Amniotic stem cell (primary cell): ENCODE results near the gene TCERG1.

Experiments used
- DNase-seq: peaks from one replicate; lab custom pipeline; 2025; lab: John Stamatoyannopoulos, UW

Gene TCERG1

GRCh38 chr5:146457431-146457830, 10.3 kb downstream of the TCERG1 start:
- DNase-seq = no peak

- DNase-seq = no peak
Measured at GRCh38 chr5:146458894-146459293, 11.8 kb downstream of the TCERG1 start.

- no peak for DNase-seq
Measured at GRCh38 chr5:146461319-146461718, 14.2 kb downstream of the TCERG1 start.

GRCh38 chr5:146463446-146463845, 16.3 kb downstream of the TCERG1 start:
- DNase-seq = no peak

GRCh38 chr5:146466521-146467349, 19.6 kb downstream of the TCERG1 start:
- DNase-seq = no peak

DNA sequence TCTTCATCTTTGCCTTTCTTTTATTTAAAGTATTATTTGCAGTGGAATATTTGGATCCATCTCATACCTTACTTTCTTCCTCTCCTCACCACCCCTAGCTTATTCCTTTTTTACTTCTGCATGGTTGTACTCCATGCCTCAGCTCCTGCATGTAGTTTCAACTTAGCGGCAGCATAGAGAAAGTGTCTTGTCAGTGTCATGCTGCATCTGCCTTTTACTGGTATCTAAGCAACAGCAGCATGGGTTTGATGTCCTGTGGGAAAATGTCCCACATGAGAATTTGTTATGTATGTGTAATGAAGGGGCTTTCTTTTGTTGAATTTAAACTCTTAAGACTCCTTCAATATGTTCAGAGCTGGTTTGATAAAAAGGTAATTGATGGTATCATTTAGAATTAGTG, 20.6 kb downstream of the TCERG1 start:
- DNase-seq = no peak

GRCh38 chr5:146474065-146474464, 26.9 kb downstream of the TCERG1 start:
- no peak for DNase-seq

DNA sequence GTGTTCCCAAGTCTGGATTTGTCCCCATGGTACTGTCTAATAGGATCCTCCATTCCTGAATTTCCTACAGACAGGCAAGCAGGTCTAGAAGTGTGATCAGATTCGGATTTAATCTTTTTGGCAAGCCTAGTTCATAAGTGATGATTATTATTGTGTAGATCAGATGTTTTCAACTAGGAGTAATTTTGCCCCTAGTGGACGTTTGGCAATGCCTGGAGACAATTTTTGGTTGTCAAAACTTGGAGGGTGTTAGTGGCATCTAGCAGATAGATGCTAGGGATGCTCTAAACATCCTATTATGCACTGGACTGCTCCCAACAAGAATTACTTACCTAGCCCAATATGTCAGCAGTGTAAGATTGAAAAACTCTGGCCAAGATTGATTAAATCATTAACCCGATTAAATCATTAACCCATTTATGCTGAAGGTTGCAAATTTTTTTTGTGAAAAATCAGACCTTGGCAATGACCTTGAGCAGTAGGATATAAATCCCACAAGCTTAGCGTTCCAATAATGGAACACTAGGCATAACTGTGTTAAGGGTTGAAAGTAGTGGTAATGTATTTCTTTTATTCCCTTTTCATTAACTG, 28.2 kb downstream of the TCERG1 start:
- DNase-seq = no peak

DNA sequence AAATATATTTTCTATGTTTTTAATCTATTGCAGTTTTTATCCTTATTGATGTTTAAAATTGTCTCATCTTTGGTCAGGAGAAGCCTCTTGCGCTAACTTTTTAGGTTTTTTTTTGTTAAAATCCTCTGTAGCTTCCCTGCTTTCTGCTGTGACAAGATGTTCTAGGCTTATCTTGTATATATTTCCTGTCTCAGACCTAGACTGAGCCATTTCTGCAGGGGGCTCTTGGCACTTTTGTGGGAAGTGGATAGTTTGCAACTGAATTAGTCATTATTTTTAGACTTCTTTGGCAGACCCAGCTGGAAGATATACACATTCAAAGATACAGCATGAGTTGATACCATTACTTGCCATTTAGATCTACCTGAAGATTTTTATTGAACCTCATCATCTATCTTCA, 28.8 kb downstream of the TCERG1 start:
- DNase-seq = no peak

- no peak for DNase-seq
Measured at GRCh38 chr5:146482775-146483174, 35.6 kb downstream of the TCERG1 start.

GRCh38 chr5:146484714-146485391, 37.7 kb downstream of the TCERG1 start:
- no peak for DNase-seq

DNA sequence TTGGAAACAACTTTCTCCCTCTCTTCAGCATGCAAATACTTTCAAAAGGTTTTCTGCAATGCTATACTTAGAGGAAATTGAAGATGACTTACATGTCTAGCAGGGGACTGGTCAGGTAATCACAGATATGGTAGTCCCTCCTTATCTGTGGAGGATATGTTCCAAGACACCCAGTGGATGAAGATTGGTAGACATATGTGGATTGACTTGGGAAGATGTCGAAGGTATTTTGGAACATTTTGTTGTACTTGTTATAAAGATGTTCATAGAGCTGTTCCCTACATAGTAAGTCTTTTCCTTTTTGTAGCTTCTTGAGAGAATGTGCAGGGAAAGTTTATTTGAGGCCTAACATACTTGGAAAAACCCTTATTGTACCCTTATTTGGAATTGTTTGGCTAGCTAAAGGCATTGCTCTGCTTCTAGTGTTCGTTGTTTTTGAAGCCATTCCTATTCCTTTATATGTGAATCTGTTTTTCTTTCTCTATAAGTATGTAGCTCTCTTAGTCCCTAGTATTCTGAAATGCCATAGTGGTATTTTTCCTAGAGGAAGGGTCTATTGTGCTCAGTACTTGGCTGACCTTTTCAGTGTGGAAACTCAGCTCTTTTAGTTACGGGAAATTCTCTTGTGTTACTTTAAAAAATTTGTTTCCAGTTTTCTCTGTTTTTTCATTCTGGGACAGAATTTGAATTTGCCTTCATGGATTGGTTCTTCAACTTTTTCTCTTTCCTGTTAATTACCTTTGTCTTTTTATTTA, 43.1 kb downstream of the TCERG1 start:
- DNase-seq = no peak

GRCh38 chr5:146494656-146495055, 47.5 kb downstream of the TCERG1 start:
- no peak for DNase-seq

GRCh38 chr5:146499680-146500079, 52.5 kb downstream of the TCERG1 start:
- no peak for DNase-seq

DNA sequence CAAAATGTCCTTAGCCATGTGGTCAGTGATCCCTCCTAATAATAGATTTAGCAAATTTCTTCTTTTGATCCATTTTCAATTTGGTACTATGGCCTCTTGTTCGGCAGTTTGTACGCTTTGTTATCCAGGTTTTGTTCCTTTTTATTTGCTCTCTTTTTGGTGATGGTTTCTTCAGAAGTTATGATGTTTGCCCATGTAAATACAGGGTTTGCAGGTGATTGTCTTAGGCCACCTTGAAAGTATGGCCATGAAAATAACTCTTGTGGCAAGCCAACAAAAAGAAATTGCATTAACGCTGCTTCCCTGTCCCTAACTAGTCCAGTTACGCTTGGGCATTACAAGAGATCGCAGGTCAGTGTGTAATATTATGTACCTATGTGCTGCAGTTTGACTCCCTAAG, 60.3 kb downstream of the TCERG1 start:
- no peak for DNase-seq

GRCh38 chr5:146510559-146511125, 63.5 kb downstream of the TCERG1 start:
- no peak for DNase-seq

DNA sequence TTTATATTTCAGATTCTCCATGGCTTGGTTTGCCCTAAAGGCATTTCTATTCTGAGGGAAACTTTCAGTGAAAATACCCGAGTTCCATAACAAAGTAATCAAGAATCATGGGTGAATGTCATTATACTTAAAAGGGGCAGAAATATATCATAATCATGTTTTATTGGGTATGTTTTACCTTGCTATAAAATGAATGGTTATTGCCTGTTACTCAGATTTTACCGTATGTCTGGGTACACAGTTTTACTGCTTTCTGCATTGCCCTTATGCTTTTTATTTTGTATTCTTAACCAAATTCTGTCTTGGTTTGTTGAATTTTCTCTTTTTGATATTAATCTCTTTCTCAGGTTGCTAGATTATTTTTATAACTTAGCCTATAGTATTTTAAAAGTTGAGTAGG, 66.3 kb downstream of the TCERG1 start:
- no peak for DNase-seq

DNA sequence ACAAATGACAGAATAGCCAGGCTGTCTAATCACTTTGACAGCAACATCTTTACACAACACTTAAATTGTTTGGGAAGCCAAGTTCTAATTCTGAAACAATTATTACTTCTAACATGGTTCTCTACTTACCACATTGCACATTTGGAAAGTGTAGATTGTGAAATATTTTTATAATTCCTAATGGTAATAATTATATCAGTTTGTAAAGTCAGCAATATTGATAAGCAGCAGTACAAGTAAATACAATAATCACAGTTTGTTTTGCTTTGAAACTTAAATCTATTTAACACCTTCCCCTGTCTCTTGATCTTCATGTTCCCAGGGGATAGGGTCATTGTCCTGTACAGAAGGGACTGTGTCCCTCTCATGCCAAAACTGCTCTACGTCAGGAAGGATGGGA, 67.4 kb downstream of the TCERG1 start:
- DNase-seq = no peak

DNA sequence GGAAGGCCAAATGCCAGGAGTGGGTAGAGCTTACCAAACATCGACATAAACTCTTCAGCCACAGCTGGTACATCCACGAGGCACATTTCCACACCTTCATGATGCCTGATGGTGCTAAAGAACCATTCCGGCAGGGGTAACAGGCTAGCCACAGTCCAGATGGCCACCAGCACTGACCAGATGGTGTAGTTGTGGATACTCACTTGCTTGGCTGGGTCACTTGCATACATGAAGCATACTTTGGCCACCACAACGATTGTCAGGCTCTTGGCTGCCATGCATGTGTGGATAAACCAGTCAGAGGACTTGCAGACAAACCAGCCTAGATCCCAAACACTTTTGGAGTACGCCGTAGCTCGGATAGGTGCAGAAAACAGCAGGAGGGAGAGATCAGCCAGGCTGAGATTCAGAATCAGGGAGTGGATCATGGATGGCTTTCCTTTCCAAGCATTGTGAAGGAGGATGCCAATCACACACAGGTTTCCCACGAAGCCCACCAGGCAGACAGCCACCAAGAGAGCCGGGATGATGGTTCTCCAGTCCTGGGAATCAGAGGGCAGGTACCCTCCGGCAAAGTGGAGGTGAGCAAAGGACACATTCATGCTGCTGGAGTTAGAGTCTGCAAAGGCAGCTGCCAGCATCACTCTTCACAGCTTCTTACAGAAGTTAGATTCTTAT, 68.5 kb downstream of the TCERG1 start:
- DNase-seq = no peak

DNA sequence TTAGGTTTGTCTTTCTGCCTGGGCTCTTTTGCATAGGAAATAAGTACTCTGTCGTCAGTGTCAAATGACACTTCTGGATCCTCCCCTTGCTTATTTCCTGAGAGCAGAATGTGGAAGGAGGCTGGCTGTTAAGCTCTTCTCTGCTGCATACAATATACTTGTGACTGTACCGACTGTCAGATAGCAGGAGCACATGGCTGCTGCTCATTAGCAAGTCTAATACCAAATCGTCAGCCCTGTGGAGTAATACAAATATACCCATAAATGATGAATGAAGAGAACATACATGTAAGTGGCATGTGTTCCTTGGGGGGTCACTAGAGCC, 69.0 kb downstream of the TCERG1 start, which contains the start of gene GPR151:
TSS of gene GPR151 (minus strand) at position 40 of the 325 bp plus-strand sequence. CDS start 77 bp downstream, outside the sequence.
- DNase-seq = no peak

GRCh38 chr5:146519554-146519953, 72.4 kb downstream of the TCERG1 start:
- DNase-seq = no peak

DNA sequence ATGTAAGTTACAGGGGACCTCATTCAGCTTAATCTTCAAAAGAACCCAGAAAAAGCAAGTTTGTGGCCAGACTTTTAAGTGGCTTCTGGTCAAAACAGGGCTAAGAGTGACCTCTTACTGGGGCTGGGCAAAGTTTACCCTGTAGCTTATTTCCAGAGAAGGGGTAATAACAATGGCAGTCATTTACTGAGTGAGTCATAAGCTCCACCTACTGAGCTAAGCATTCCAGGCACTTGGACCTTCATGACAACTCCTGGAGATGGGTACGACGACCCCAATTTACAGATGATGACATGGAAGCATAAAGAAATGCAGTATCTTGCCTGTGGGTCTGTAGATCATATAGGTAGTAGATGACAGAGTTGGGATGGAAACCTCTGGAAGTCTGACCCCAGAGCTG, 73.6 kb downstream of the TCERG1 start:
- no peak for DNase-seq
